Measurements from ENCODE around the gene NME4.

DNA sequence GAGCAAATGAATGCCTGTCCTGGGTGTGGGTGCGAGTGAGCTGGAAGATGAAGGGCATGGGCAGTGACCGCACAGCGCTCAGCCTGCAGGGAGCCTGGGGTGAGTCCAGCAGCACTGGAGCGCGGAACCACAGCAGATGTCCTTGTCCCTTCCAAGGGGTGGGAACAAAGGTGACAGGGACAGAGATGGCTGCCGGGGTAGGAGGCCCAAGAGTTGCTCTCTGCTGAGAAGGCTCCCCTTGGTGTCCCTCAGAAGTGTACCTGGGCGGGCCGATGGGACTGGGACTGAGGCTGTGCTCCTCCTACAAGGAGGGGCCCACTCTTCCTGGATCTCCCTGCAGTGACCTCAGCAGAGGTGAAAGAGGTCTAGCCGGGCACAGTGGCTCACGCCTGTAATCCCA lies 7.6 kb upstream of the NME4 start:
- TF ChIP-seq, protein P1, sequence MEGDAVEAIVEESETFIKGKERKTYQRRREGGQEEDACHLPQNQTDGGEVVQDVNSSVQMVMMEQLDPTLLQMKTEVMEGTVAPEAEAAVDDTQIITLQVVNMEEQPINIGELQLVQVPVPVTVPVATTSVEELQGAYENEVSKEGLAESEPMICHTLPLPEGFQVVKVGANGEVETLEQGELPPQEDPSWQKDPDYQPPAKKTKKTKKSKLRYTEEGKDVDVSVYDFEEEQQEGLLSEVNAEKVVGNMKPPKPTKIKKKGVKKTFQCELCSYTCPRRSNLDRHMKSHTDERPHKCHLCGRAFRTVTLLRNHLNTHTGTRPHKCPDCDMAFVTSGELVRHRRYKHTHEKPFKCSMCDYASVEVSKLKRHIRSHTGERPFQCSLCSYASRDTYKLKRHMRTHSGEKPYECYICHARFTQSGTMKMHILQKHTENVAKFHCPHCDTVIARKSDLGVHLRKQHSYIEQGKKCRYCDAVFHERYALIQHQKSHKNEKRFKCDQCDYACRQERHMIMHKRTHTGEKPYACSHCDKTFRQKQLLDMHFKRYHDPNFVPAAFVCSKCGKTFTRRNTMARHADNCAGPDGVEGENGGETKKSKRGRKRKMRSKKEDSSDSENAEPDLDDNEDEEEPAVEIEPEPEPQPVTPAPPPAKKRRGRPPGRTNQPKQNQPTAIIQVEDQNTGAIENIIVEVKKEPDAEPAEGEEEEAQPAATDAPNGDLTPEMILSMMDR (IDR thresholded peaks at IDR 0.05), result no peak
- TF ChIP-seq POLR2A (IDR thresholded peaks at IDR 0.05), result no peak
